Keratinocyte (primary cell): ENCODE data around the gene ADAMTS7. TPM values are rescaled to one million over a fixed set of nuclear protein-coding genes. Genes with fewer than 3 reads are reported as not detected.

Source experiments
- DNase-seq: peaks from one replicate; pipeline ENCODE4 v3.0.0-alpha.2; 2011; ENCODE audit warnings: low read depth, missing footprints, low spot score
- FAIRE-seq: peaks from 2 replicates; lab custom pipeline; 2011; peaks lifted over from hg19 to GRCh38; lab: Jason Lieb, UNC
- H2AFZ ChIP-seq: 2 replicates; pipeline ENCODE4 v1.6.0; 2012; ENCODE audit warnings: low read length, control low read depth, inconsistent platforms; ENCODE audit not compliant: control insufficient read depth
- H3K27ac ChIP-seq: 2 replicates; pipeline ENCODE4 v1.5.1; 2011; ENCODE audit warnings: low read length; ENCODE audit not compliant: control insufficient read depth, insufficient read depth
- H3K27me3 ChIP-seq: 3 replicates; pipeline ENCODE4 v1.6.0; 2011; ENCODE audit warnings: low read length; ENCODE audit not compliant: control insufficient read depth, insufficient read depth; ENCODE audit errors: extremely low read depth
- H3K36me3 ChIP-seq, 2 experiments: 2 replicates in 1 of 2; 3 replicates in 1 of 2; pipeline ENCODE4 v1.5.1; 2011; ENCODE audit warnings: low read length in 2 of 2, mild to moderate bottlenecking in 1 of 2; ENCODE audit not compliant: control insufficient read depth in 2 of 2, insufficient read depth in 2 of 2; ENCODE audit errors: extremely low read depth in 1 of 2
- H3K4me1 ChIP-seq: 3 replicates; pipeline ENCODE4 v1.5.1; 2011; ENCODE audit warnings: low read length; ENCODE audit not compliant: control insufficient read depth, insufficient read depth; ENCODE audit errors: extremely low read depth
- H3K4me2 ChIP-seq: 3 replicates; pipeline ENCODE4 v1.6.0; 2011; ENCODE audit warnings: low read depth, low read length; ENCODE audit not compliant: control insufficient read depth, insufficient read depth; ENCODE audit errors: extremely low read depth
- H3K4me3 ChIP-seq, 3 experiments: fragments of 200-600 bp in 1 of 3; sonication (generic) in 1 of 3; 2 replicates in 2 of 3; 3 replicates in 1 of 3; pipeline ENCODE4 v1.5.1; 2011 to 2016; ENCODE audit warnings: low read length in 3 of 3, mild to moderate bottlenecking in 3 of 3, control low read depth in 2 of 3, inconsistent platforms in 1 of 3, low read depth in 1 of 3, mixed read lengths in 1 of 3, mixed run types in 1 of 3, moderate library complexity in 1 of 3; ENCODE audit not compliant: control insufficient read depth in 2 of 3, insufficient read depth in 2 of 3; ENCODE audit errors: extremely low read depth in 1 of 3
- H3K79me2 ChIP-seq: 2 replicates; pipeline ENCODE4 v1.6.0; 2012; ENCODE audit warnings: low read length; ENCODE audit not compliant: control insufficient read depth, insufficient read depth
- H3K9ac ChIP-seq: 3 replicates; pipeline ENCODE4 v1.6.0; 2011; ENCODE audit warnings: low read length; ENCODE audit not compliant: control insufficient read depth, insufficient read depth; ENCODE audit errors: extremely low read depth
- H3K9me1 ChIP-seq: 3 replicates; pipeline ENCODE4 v1.6.0; 2011; ENCODE audit warnings: low read length; ENCODE audit not compliant: control insufficient read depth, insufficient read depth; ENCODE audit errors: extremely low read depth
- H3K9me3 ChIP-seq: 2 replicates; pipeline ENCODE4 v1.5.1; 2012; ENCODE audit warnings: low read depth, low read length; ENCODE audit not compliant: control insufficient read depth
- H4K20me1 ChIP-seq: 3 replicates; pipeline ENCODE4 v1.6.0; 2011; ENCODE audit warnings: low read length; ENCODE audit not compliant: control insufficient read depth, insufficient read depth; ENCODE audit errors: extremely low read depth
- EZH2 ChIP-seq: IDR thresholded peaks from one replicate; pipeline ENCODE4 v1.6.1; 2012; ENCODE audit warnings: inconsistent platforms, mild to moderate bottlenecking, low read length, moderate library complexity
- dilution Hi-C: fragments of 300-500 bp; cut with MboI; formaldehyde crosslinking; loops from one replicate; pipeline ENCODE4 v1.7.0; 2020; ENCODE audit warnings: low sequenced_read_pairs; ENCODE audit not compliant: extremely low pct_ligation_motif_present
- polyA plus RNA-seq, 5 experiments: library from polyadenylated mRNA; depleted of rRNA in 3 of 5; stranded (reverse) in 3 of 5; stranded (forward) in 1 of 5; unstranded in 1 of 5; fragments of >200 nt; gene quantifications; 1 replicate in 1 of 5; 2 replicates in 3 of 5; 3 replicates in 1 of 5; pipeline versions ENCODE4 v1.2.1 to v1.2.3, GENCODE V29; 2011 to 2012; ENCODE audit warnings: missing spikeins in 2 of 5, low read depth in 1 of 5, low replicate concordance in 1 of 5
- TF ChIP-seq, protein P1 (sequence below), 3 experiments: IDR thresholded peaks in 1 of 3; conservative IDR thresholded peaks in 1 of 3; optimal IDR thresholded peaks in 1 of 3; 2 replicates in 2 of 3; 3 replicates in 1 of 3; pipeline versions ENCODE3 to v1.5.1; 2011; ENCODE audit warnings: low read length in 3 of 3, mild to moderate bottlenecking in 3 of 3, moderate library complexity in 2 of 3, control low read depth in 1 of 3, inconsistent platforms in 1 of 3; ENCODE audit not compliant: insufficient read depth in 2 of 3; ENCODE audit errors: extremely low read depth in 1 of 3

ADAMTS7 gene
- polyA plus RNA-seq, 1 donor (not counting 4 experiments of a cell fraction or from before 2014, with no cell fraction given): 0.13 TPM

DNA sequence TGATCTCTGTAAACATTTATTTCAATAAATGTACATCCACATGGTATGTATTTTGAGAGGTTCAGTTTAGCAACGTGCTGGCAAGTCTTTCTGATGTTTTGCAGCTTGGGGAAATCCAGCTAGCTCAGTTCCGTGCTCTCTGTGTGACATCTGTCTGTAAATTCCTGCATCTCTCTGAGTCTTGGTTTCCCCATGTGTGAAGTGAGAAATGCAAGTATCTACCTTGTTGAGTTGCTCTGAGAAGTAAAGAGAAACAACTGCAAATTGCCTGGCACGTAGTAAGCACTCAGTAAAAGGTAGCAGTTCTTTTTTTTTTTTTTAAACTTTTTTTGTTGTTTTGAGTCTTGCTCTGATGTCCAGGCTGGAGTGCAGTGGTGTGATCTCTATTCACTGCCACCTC, 31.3 kb upstream of the ADAMTS7 start:
- no peaks in the 10 kb centered on the region for H3K36me3 ChIP-seq
- H3K4me1 ChIP-seq: no peaks in the 10 kb centered on the region
- FAIRE-seq: no peak
- no peaks in the 10 kb centered on the region for H3K9me3 ChIP-seq
- no peak overlapping the region for H3K27ac ChIP-seq
- no peak overlapping the region for H3K4me3 ChIP-seq
- H3K9ac ChIP-seq: no peak overlapping the region
- H3K79me2 ChIP-seq: no peaks in the 10 kb centered on the region
- no peak for DNase-seq
- H3K27me3 ChIP-seq: peaks cover 4% of the 10 kb centered on the region
- H3K9me1 ChIP-seq: no peaks in the 10 kb centered on the region
- no peaks in the 10 kb centered on the region for H4K20me1 ChIP-seq
- no peak for TF ChIP-seq EZH2
- TF ChIP-seq, protein P1, sequence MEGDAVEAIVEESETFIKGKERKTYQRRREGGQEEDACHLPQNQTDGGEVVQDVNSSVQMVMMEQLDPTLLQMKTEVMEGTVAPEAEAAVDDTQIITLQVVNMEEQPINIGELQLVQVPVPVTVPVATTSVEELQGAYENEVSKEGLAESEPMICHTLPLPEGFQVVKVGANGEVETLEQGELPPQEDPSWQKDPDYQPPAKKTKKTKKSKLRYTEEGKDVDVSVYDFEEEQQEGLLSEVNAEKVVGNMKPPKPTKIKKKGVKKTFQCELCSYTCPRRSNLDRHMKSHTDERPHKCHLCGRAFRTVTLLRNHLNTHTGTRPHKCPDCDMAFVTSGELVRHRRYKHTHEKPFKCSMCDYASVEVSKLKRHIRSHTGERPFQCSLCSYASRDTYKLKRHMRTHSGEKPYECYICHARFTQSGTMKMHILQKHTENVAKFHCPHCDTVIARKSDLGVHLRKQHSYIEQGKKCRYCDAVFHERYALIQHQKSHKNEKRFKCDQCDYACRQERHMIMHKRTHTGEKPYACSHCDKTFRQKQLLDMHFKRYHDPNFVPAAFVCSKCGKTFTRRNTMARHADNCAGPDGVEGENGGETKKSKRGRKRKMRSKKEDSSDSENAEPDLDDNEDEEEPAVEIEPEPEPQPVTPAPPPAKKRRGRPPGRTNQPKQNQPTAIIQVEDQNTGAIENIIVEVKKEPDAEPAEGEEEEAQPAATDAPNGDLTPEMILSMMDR (optimal IDR thresholded peaks at IDR 0.05 in 1 of 3, IDR thresholded peaks at IDR 0.05 in 1 of 3, conservative IDR thresholded peaks at IDR 0.05 in 1 of 3; ENCODE audit: extremely low read depth in 1 of 3, insufficient read depth in 2 of 3, low read length in 3 of 3): no peak
- no peak overlapping the region for H3K4me2 ChIP-seq
- dilution Hi-C loops: no loop called here
- H2AFZ ChIP-seq: no peak overlapping the region

- H4K20me1 ChIP-seq: no peaks in the 10 kb centered on the region
- H3K79me2 ChIP-seq: no peaks in the 10 kb centered on the region
- H3K9me1 ChIP-seq: no peaks in the 10 kb centered on the region
- H3K9ac ChIP-seq: no peak overlapping the region
- no peak overlapping the region for H3K4me2 ChIP-seq
- TF ChIP-seq, protein P1 (optimal IDR thresholded peaks at IDR 0.05 in 1 of 3, IDR thresholded peaks at IDR 0.05 in 1 of 3, conservative IDR thresholded peaks at IDR 0.05 in 1 of 3; ENCODE audit: extremely low read depth in 1 of 3, insufficient read depth in 2 of 3, low read length in 3 of 3): no peak
- no peak for TF ChIP-seq EZH2
- no peaks in the 10 kb centered on the region for H3K36me3 ChIP-seq
- H3K27me3 ChIP-seq: peaks cover 4% of the 10 kb centered on the region
- DNase-seq: no peak
- H2AFZ ChIP-seq: no peak overlapping the region
- no peak overlapping the region for H3K27ac ChIP-seq
- no peaks in the 10 kb centered on the region for H3K4me1 ChIP-seq
- no peaks in the 10 kb centered on the region for H3K9me3 ChIP-seq
- no peak for FAIRE-seq
- dilution Hi-C loops: no loop called here
- H3K4me3 ChIP-seq: no peak overlapping the region
These were observed 30.6 kb upstream of the ADAMTS7 start for GRCh38 chr15:78841891-78842290.
